ENCODE results near the gene DOCK4. TPM values are rescaled to one million over a fixed set of nuclear protein-coding genes. Genes with fewer than 3 reads are reported as not detected.
"Not testable (repeated sequence)": the region's sequence is repeated elsewhere in the genome, so short reads cannot be mapped to it uniquely, and the experiment has no call there.

The DOCK4 gene, protein sequence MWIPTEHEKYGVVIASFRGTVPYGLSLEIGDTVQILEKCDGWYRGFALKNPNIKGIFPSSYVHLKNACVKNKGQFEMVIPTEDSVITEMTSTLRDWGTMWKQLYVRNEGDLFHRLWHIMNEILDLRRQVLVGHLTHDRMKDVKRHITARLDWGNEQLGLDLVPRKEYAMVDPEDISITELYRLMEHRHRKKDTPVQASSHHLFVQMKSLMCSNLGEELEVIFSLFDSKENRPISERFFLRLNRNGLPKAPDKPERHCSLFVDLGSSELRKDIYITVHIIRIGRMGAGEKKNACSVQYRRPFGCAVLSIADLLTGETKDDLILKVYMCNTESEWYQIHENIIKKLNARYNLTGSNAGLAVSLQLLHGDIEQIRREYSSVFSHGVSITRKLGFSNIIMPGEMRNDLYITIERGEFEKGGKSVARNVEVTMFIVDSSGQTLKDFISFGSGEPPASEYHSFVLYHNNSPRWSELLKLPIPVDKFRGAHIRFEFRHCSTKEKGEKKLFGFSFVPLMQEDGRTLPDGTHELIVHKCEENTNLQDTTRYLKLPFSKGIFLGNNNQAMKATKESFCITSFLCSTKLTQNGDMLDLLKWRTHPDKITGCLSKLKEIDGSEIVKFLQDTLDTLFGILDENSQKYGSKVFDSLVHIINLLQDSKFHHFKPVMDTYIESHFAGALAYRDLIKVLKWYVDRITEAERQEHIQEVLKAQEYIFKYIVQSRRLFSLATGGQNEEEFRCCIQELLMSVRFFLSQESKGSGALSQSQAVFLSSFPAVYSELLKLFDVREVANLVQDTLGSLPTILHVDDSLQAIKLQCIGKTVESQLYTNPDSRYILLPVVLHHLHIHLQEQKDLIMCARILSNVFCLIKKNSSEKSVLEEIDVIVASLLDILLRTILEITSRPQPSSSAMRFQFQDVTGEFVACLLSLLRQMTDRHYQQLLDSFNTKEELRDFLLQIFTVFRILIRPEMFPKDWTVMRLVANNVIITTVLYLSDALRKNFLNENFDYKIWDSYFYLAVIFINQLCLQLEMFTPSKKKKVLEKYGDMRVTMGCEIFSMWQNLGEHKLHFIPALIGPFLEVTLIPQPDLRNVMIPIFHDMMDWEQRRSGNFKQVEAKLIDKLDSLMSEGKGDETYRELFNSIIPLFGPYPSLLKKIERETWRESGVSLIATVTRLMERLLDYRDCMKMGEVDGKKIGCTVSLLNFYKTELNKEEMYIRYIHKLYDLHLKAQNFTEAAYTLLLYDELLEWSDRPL (N-terminal part only)
- 10 to 100 TPM; 23.9 to 26.1 (median 25.0) TPM for polyA plus RNA-seq (ENCODE audit: insufficient read length in 4 of 4)

DNA sequence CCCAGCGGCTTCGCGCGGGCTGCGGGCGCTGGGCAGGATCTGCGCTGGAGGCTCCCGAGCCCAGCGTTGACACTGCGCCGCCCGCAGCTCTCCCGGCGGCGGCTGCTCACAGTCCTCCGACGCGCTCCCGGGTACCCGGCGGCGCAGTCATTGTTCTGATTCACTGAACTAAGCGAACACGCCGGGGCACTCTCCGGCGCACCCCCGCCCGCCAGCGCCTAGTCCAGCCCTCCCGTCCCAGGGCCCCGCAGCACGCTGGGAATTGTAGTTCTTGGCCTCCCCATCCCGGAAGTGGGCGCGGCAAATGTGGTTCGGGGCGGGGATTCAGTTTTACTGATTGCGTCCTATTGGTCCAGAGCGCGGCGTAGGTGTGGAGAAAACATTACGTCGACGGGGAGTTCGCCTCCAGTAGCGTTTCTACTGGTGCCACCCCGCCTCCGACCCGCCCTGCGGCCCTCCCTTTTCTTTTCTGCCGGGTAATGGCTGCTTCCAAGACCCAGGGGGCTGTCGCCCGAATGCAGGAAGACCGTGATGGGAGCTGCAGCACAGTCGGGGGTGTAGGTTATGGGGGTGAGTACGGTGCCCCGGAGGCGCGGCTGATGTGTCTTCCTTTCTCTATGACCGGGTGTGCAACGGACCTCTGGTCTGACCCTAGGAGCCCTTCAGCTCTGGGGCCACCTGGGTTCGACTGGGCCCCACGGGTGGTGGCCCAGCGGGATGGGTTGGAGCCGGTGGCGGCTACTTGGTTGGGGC lies at the start of gene DOCK4, which contains the start of gene ZNF277:
Gene DOCK4, minus strand, starts transcription at position 162 of the 753 bp plus-strand sequence. CDS start 261 bp downstream, outside the sequence.
Gene ZNF277, plus strand, starts transcription at position 458 of the 753 bp plus-strand sequence. Its CDS starts 22 bp downstream, at position 480.
- peak; percentile 97 to 99 (median 99) for DNase-seq (ENCODE audit: low read depth in 4 of 4, low spot score in 3 of 4)

DNA sequence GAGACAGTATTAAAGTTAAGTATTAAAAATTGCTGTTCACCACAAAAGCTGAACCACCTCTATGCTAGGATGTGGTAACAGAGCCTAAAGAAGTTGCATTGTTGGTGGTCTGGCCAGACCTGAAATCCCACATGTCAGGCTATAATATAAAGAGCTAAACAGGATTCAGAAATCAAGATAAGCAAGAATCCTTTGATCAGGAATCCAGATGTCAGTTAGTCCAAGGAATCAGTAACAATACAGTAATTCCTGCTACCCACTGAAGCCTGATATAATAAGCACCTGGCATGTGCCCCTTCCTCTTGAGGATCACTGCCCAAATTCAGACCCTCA lies 49.2 kb upstream of the DOCK4 start:
- no peak for DNase-seq (ENCODE audit: low read depth in 4 of 4, low spot score in 3 of 4)

GRCh38 chr7:112254709-112255387 lies 48.6 kb upstream of the DOCK4 start:
- DNase-seq (ENCODE audit: low read depth in 4 of 4, low spot score in 3 of 4) = no peak

DNA sequence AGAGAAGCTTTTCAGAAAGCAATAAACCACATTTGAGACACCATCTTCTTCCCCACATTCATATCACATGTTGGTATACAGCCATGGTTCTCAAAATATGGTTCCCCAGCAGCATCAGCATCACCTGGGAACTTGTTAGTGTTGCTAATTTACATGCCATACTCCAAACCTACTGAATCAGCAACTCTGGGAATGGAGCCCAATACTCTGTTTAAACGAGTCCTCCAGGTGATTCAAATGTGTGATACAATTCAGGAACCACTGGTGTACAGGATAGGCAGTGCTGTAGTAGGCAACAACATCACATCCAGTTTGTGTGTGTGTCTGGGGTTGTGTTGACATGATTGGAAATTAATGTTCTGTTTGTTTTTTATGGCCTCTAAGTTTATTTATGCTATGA lies 48.0 kb upstream of the DOCK4 start:
- no peak for DNase-seq (ENCODE audit: low read depth in 4 of 4, low spot score in 3 of 4)

GRCh38 chr7:112252691-112253090 lies 46.5 kb upstream of the DOCK4 start:
- DNase-seq (ENCODE audit: low read depth in 4 of 4, low spot score in 3 of 4) = no peak

DNA sequence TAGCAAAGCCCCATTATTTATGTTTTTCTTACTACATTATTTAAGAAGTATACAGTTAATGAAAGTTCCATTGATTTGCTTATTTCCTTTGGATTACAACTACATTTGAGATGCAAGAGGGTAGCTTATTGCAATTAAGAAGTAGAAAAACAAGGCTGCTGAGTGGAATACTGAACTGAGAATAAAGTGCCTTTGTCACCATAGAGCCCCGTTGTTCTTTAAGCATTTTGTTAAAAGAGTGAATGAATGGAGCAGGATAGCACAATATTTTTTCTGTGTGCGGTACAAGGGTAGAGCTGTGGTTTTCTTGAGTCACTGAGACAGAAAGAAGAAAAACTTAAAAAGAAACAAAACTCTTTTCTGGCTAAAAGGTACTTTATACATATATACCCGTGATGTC lies 45.9 kb upstream of the DOCK4 start:
- DNase-seq (ENCODE audit: low read depth in 4 of 4, low spot score in 3 of 4) = no peak

GRCh38 chr7:112249967-112250366 lies 43.8 kb upstream of the DOCK4 start:
- DNase-seq (ENCODE audit: low read depth in 4 of 4, low spot score in 3 of 4) = not testable (repeated sequence)

DNA sequence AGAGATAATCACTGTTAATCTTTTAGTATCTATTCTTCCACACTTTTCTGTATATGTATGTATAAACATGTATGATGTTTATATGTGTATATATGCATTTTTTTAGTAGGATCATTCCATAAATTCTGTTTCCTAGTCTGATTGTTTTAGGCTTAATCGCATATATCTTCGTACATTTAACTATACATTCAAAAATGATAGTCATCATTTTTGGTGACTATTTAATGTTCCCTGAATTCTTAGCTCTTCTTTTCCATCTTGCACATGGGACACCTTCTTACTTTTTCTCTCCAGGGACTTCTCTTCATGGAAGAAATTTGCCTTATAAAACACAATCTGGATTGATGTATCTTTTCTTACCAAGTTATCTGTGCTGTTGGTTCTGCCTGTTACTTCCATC lies 42.4 kb upstream of the DOCK4 start:
- DNase-seq (ENCODE audit: low read depth in 4 of 4, low spot score in 3 of 4) = no peak

GRCh38 chr7:112238852-112239610 lies 32.8 kb upstream of the DOCK4 start:
- DNase-seq (ENCODE audit: low read depth in 4 of 4, low spot score in 3 of 4) = no peak

DNA sequence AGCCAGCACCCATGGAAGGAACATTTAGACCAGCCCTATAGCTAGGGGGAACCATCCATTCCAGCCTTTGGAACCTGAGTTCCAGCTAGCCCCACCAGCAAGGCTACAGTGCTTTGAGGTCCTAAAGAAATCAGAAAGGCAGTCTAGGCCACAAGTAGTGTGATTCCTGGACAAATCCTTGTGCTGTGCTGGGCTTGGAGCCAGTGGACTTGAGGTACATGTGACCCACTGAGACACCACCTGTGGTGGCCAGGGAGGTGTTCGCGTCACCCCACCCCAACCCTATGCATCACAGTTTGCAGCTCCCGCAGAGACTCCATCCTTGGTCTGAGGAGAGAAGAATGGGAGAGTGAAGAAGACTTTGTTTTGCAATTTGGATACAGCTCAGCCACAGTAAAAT lies 32.1 kb upstream of the DOCK4 start:
- no peak for DNase-seq (ENCODE audit: low read depth in 4 of 4, low spot score in 3 of 4)

DNA sequence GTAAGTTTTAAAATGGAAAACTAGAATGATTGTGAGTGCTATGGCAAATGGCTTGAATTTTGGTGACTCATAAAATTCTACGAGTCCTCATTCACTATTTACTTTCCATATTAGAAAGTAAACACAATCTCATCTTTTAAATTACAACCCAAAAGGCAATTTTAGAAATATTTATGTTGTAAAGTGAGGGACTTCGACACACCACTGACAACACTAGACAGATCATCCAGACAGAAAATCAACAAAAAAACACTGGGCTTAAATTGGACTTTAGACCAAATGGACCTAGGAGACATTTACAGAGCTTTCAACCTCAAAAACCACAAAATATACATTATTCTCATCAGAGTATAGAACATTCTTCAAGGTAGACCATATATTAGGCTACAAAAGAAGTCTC lies 30.4 kb upstream of the DOCK4 start:
- DNase-seq (ENCODE audit: low read depth in 4 of 4, low spot score in 3 of 4) = no peak

- no peak for DNase-seq (ENCODE audit: low read depth in 4 of 4, low spot score in 3 of 4)
Observed at GRCh38 chr7:112234147-112234546, 27.9 kb upstream of the DOCK4 start.

DNA sequence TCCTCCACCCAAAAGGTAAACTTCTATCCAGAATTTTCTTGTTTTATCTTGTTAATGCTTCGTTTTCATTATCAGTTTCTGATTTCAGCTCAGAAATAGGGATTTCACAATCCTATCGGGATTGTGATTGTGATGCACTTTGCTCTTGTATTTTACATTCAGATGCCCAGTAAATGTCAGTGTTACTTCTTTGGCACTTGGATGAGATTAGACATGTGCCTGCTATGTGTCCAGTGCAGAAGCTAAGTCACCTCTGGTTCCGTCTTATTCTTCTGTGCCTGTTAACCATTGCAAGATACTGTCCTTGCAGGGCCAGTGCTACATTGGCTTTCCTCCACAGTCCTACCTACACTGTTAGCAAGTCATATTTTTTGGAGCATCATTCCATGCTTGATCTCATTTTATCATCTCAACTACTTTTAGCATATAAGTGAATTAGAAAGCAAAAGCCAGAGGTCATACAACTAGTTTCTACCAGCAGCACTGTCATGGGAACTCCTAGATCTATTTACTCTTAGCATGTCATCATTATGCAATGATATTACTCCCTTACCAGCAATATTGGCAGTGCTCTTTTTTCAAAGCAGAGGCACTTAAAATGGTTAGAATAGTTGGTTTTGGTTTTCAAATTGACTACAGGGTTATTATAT lies 27.0 kb upstream of the DOCK4 start:
- DNase-seq (ENCODE audit: low read depth in 4 of 4, low spot score in 3 of 4) = no peak

- DNase-seq (ENCODE audit: low read depth in 4 of 4, low spot score in 3 of 4) = no peak
Observed at GRCh38 chr7:112232212-112232978, 26.2 kb upstream of the DOCK4 start.

DNA sequence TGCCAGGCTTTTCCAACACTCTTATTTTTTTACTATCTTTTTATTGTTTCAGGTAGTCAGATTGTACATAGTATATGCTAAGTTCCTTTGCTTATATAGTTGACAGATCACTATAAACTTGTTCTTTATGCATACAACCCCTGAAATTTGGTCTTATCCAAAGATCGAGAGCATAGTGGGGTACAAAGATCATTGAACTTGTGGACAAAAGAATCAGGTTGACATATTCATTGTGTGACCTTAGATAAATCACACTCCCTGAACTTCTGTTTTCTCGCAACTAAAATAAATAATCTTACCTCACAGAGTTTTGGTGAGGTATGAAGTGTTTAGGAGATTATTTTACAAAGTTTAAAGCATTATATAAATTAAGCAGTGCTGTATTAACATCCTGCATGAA lies 22.4 kb upstream of the DOCK4 start:
- no peak for DNase-seq (ENCODE audit: low read depth in 4 of 4, low spot score in 3 of 4)

DNA sequence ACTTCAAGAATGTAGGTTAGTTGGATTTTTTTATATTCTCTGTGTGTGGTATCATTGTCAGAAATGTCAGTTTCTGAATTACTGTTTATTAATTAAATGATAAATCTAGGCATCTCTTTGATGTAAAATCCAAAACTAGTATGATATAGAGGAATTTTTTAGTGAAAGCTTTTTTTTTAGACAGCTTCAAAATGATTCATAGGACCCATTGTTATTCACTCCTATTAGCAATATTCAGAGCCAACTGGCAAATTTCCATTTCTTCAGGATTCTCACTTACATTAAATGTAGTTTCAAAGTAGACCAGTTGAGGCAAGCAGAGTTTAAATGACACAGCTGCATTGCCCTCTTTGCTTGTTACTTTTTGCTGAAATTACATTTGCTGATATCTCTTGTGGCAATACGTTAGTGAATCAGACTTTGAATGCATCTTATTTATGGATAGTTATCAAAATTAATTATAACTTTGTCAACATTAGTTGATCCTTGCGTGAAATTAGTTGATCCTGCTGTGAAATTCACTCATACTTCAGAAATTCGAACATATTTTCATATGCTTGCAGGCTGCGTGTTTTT lies 20.6 kb upstream of the DOCK4 start:
- no peak for DNase-seq (ENCODE audit: low read depth in 4 of 4, low spot score in 3 of 4)

DNA sequence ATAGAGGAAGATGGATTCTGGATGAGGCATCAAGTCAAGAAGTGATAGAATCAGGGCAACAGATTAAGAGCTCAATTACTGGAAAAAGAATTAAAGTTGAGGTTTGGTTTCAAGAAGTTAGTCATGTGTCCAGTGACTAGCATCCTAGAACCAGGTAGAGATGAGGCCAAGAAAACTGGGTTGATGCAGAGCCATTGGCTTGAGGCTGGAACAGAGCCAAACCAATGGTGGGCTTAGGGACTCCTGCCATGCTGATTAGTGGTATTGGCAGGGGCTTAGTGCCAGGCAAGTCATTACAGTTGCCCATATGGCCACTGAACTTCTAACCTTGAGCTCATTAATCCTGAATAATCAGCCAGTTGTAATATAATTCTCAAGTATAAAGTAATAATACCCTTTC lies 18.8 kb upstream of the DOCK4 start:
- no peak for DNase-seq (ENCODE audit: low read depth in 4 of 4, low spot score in 3 of 4)
